Hypothalamus (tissue), 51 donors: ENCODE results near the gene ASB15.
"Not testable (repeated sequence)": the region's sequence is repeated elsewhere in the genome, so short reads cannot be mapped to it uniquely, and the experiment has no call there.

ENCODE experiments used
- DNase-seq, 51 donors: peaks; one replicate each; lab custom pipeline; 2025; lab: John Stamatoyannopoulos, UW

Gene ASB15

GRCh38 chr7:123634011-123634573, 32.5 kb downstream of the ASB15 start:
- DNase-seq = not testable (repeated sequence)

GRCh38 chr7:123635551-123636359, 34.1 kb downstream of the ASB15 start:
- no peak for DNase-seq

- no peak for DNase-seq
Observed at GRCh38 chr7:123637203-123637602, 35.6 kb downstream of the ASB15 start.

- no peak for DNase-seq
Observed at GRCh38 chr7:123637878-123638277, 36.3 kb downstream of the ASB15 start.

GRCh38 chr7:123639631-123640030, 38.0 kb downstream of the ASB15 start:
- no peak for DNase-seq

GRCh38 chr7:123640583-123640982, 39.0 kb downstream of the ASB15 start:
- no peak for DNase-seq

- no peak for DNase-seq
Observed at GRCh38 chr7:123641901-123642300, 40.3 kb downstream of the ASB15 start.

GRCh38 chr7:123643495-123644441, 42.1 kb downstream of the ASB15 start:
- DNase-seq = no peak

GRCh38 chr7:123645516-123645915, 43.9 kb downstream of the ASB15 start:
- DNase-seq = no peak

- DNase-seq = no peak
Observed at GRCh38 chr7:123647106-123647730, 45.6 kb downstream of the ASB15 start.

GRCh38 chr7:123649964-123650363, 48.3 kb downstream of the ASB15 start:
- no peak for DNase-seq

- DNase-seq = no peak
Observed at GRCh38 chr7:123650595-123650994, 49.0 kb downstream of the ASB15 start.

GRCh38 chr7:123652406-123652805, 50.8 kb downstream of the ASB15 start:
- DNase-seq = no peak

- DNase-seq = no peak
Observed at GRCh38 chr7:123653162-123653561, 51.5 kb downstream of the ASB15 start.

- no peak for DNase-seq
Observed at GRCh38 chr7:123655614-123656013, 54.0 kb downstream of the ASB15 start, which contains the start of gene LMOD2. Gene LMOD2 (plus strand): TSS chr7:123655866. CDS start chr7:123655964, 98 bp downstream.

GRCh38 chr7:123656544-123657303, 55.1 kb downstream of the ASB15 start:
- DNase-seq = no peak

GRCh38 chr7:123657304-123657685, 55.7 kb downstream of the ASB15 start:
- no peak for DNase-seq

GRCh38 chr7:123658023-123658422, 56.4 kb downstream of the ASB15 start:
- no peak for DNase-seq

GRCh38 chr7:123660514-123661354, 59.1 kb downstream of the ASB15 start:
- no peak for DNase-seq
